ENCODE data around the gene PAMR1.
A peak's percentile ranks its signal among the peaks of the same experiment; 100 is the strongest.

Gene PAMR1

GRCh38 chr11:35491231-35491871 is 34.1 kb downstream of the PAMR1 start:
- DNase-seq, result no peak

DNA sequence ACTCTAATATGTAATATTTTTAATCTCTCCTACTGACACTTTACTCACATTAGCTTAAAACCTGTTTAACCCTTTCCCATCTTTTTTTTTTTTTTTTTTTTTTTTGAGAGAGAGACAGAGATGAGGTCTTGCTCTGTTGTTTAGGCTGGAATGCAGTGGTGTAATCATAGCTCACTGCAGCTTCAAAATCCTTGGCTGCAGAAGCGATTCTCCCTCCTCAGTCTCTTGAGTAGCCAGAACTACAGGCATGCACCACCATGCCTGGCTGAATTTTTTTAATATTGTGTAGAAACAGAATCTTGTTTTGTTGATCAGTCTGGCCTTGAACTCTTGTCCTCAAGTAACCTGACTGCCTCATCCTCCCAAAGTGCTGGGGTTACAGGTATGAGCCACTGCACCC is 37.3 kb downstream of the PAMR1 start:
- no peak for DNase-seq

DNA sequence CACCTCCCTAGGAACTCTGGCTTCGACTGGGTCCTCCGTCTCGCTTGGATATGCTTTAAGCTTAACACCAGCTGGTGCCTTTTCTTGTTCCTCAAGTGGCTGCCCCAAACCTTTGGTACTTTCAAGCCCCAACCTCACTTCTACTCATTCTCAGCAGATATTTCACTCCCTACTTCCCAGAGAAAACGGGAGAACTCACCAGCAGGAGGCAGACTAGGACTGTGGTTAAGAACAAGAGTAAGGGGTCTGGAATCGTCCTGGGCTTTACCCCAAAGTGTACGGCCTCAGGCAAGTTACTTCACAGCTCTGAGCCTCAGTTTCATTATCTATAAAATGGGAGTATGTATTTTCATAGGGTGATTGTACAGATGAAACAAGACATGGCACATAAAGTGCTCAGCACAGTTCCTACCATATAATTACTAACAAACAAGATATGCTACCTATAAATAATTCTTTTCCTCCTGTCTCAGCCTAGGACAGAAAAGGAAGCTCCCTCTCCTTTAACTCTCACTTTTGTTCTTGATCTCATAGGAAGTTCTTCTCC is 37.8 kb downstream of the PAMR1 start:
- no peak for DNase-seq

DNA sequence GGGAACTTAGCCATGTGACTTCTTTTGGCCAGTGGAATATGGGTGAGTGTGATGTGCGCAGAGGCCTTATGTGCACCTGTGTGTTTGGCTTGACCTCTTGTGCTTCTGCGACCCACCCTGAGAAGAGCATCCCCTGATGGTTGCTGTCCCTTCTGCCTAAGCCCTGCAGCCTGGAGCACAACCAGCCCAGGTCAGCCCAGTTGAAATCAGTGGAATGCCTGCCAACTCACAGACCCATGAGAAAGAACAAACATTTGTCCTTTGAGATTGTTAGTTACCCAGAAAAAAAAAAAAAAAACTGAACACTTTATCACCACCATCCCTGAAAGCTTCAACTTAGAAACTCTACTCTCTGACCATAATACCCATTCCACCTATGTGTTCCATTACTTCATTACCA is 38.5 kb downstream of the PAMR1 start:
- no peak for DNase-seq

DNA sequence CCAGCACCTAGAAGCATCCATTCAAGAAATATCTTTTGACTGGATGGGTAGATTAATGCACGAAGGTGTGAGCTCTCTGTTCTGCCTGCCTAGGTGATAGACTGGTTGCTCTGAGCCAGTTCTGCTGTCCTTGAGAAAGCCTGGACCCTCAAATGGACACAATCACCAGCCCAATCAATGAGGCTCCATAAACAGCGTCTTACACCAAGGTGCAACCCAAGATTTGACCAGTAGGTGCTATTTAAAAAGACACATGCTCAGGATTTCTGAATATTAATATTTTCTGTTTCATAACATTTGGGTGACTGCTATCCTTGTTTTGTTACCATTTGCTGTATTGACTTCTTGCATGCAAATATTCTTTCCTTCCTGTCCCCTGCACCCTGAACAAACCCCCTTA is 39.0 kb downstream of the PAMR1 start:
- no peak for DNase-seq

DNA sequence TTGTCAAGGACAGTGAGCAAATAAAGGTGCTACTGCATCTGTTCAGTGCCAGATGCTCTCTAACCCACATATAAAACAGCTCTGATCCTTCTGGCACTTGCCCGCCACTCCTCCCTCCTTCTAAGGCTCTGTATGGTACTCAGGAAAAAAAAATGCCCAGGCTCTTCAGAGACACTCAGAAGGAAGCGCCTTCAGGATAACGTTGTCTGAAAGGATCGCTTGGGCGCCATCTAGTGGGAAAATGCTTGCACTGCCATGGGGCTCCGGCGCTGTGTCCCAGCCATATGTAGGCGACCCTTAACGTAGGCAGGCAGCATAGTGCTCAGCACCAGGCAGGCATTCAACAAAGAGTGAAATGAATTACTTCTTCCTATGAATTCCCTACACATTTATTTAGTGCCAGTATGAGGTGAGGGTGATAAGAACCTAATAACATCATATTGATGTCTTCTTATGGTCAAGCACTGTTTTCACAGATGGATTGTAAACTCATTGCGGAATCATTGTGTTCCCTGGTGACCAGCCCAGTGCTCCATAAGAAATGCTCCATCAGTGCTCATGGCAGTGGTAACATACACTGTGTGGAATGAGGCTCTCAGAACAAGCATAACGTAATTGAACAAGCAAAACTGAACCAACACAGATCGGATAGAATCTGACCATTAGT is 39.6 kb downstream of the PAMR1 start:
- peak; percentile 51 for DNase-seq

- DNase-seq, result no peak
Observed at GRCh38 chr11:35484435-35484834, 41.0 kb downstream of the PAMR1 start.

DNA sequence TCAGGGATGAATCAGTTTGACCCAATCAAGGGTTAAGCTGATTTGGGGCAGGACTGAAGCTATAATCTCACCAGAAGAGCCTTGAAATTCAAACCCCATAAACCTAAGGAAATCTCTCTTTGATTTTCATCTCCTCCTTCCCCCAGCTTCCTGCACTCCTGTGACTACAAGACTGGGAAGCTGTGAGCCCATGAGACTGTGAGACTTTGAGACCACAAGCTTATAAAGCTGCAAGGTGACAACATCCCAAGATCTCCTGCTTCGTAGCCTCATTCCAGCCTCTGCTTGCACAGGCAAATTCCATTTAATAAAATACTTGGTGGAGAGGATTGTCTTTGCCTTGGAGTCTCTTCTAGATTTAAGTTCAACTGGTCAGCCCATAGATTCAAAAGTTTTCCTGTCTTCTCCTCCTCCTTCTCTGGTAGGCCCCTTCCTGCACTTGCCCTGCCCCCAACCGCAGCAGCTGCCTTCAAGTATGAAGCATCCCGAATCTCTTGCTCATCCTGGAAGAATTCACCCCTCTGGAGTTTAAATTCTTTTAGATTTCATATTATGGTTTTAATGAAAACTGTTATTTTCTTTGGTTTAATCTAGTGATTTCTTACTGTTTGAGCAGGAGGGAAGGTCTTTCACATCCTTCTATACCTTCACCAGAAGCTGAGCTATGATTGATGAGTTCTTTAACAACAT is 42.1 kb downstream of the PAMR1 start:
- no peak for DNase-seq

- no peak for DNase-seq
Observed at GRCh38 chr11:35479731-35480130, 45.7 kb downstream of the PAMR1 start.

- DNase-seq, result no peak
Observed at GRCh38 chr11:35478471-35479091, 46.8 kb downstream of the PAMR1 start.

DNA sequence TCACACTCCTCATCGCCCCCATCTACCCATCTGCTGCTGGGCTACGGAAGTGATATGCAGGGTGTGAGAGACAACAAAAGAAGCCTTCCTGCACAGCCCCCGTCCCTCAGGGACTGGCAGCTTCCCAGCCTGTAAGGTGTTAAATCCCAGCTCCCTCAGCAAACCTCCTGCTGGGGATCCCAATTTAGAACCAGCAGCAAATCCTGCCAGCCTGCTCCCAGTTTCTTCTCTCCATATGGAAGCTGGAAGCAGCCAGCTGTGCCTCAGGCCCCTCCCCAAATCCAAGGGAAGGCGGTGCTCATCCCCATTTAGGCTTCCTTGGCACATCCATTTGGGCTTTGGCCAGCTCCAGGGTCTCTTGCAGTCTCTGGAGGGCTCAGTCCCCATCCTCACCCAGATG is 47.5 kb downstream of the PAMR1 start:
- no peak for DNase-seq

GRCh38 chr11:35474688-35475087 is 50.7 kb downstream of the PAMR1 start:
- no peak for DNase-seq

DNA sequence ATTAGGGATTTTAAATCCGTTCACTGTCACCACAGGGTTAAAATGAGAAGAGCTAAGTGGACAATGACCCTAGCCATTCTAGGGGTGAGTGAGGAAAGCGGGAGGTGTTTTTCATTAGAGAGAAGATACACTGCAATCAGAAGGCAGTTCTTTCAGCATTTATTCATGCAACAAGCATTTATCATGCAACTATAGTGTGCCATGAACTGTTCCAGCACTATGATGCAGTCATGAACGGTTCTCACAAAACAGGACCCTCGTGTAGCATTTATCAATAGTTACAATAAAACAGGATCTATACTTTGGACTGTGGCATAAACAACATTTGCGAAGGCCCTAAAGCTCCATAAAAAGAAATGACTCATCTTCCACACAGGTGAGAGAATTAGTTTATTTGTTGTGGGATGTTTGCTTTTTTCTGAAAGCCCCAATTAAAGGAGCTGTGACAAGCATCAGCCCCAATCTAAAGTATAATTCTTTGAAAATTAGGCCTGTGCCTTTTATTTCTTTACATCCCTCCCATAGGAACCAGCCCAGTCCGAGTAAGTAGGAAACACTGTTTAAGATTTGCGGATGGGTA is 51.5 kb downstream of the PAMR1 start:
- no peak for DNase-seq

DNA sequence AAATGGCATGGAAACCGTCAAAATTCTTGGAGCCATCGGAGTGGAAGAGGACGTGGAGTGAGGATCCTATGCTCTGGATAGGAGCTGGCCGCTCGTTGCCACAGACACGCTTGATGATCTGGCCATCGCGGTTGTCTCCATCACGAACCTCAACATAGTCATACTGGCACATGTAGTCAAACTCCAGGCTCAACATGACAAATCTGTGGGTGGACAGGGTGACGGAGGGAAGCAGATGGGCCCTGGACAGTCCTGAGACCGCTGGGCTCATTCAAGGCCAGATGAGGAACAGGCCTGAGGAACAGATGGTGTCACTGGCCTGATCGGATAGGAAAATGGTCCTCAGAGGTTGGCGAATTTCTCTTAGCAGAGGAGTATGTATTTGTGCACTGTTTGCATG is 54.8 kb downstream of the PAMR1 start:
- no peak for DNase-seq

DNA sequence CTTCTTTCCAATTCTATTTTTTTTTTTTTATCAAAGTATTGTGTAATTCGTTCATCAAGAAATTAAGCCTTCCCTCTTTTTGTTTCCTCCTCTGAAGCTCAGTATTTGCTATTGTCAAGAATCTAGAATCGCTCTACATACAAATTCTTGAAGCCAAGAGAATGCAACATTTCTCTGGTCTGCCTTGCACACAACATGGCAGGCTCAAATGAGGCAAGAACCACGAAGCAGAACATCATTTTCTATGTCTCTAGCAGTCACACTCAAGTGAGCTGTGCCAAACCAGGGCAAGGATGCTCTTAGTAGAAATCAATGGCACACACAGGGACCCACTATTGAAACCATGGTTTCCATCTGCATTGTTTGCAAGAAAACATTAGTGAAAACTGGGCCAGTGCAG is 59.4 kb downstream of the PAMR1 start:
- DNase-seq, result no peak

GRCh38 chr11:35464308-35464707 is 61.1 kb downstream of the PAMR1 start:
- DNase-seq, result no peak

DNA sequence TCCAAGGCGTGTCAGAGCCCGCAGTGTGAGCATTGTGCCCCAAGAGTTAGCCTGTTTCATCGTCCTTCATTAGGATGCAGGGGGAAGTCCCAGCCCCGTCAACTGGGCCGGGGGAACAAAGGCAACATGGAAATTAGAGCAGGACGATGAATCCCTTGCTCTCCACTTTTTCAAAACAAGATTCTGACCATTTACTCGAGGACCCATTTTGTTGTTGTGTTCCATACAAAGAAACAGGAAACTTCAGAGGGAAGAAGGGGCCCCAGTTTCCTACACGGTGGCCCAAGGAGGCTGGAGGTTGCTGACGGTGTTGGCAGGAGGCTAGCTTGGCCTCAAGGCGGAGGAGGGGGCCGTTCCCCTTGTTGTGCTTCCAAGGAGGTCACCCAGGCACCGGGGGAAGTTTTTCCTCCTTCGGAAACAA is 62.1 kb downstream of the PAMR1 start:
- no peak for DNase-seq

GRCh38 chr11:35461917-35462538 is 63.4 kb downstream of the PAMR1 start:
- DNase-seq, result no peak

GRCh38 chr11:35459489-35459888 is 65.9 kb downstream of the PAMR1 start:
- no peak for DNase-seq

DNA sequence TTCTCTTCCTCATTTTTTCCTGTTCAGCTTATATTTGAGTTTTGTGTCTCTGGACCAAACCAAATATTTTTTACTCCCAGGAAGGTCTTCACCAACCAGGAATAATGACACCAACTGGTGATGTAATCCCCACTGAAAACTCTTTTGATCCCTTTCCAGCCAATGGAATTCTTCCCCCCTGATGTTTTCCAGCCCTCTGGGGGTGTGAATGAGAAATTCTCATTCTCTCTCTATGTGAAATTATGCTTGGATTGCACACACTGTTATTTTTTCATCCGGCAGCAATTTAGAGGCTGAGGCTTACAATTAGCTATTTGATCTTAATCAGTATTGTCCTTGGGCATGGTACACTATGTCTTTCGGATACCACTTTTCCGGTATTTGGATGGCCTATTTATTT is 66.6 kb downstream of the PAMR1 start:
- no peak for DNase-seq

GRCh38 chr11:35454362-35454761 is 71.1 kb downstream of the PAMR1 start:
- DNase-seq, result no peak

DNA sequence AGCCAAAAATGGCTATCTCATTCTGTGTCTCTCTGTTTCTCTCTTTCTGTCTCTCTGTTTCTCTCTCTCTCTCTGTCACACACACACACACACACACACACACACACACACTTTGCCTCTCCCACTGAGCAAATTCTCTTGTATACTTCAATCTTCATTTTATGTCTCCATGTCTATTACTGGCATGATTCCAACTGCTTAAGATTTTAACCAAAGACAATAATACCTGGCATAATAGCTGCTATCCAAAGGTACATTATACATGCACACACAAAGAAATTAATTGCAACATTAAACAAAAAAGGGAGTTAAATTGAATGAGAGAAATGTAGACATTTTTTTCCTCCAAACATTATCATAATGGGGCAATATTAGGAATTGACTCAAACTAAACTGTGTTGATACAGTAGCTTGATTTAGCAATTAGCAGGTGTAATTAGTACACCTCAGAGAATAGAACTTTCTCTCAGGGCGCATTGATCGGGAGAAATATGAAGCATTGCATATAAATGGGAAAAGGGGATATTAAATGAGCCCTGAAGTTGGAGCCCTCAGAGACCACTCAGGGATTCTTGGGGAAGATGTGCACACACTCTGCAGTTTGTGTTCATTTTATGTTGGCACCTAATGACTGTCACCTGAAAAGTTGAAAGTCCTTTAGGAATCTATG is 88.7 kb downstream of the PAMR1 start:
- no peak for DNase-seq

All from MV-4-11 (cell line).